HG02885 (cell line): ENCODE data around the gene TCEAL9.
"Not testable (repeated sequence)": the region's sequence is repeated elsewhere in the genome, so short reads cannot be mapped to it uniquely, and the experiment has no call there.

Experiments used
- ATAC-seq: cut with Tn5 transposase; IDR thresholded peaks from one replicate; pipeline ENCODE4 v1.9.1; 2021; ENCODE audit warnings: mild to moderate bottlenecking; ENCODE audit not compliant: unreplicated experiment, poor library complexity

Gene TCEAL9

DNA sequence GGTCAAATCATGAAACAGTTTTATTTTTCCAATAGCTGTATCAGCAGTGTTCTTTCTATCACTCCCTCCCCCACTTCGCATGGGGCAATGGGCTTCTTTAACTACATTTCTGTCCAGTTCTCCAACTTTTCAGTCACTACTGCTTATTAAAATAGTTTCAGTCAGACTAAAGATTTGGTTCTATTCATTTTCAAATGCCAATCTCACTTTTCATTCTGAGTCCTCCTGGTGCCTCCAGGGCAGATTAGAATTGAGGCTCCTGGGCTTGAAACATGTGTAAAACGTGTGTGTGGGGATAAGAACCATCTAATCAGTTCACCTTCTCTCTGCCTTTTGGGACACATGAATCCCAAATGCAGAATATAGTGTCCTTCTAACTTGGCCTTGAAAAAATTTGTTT, 16.6 kb downstream of the TCEAL9 start:
- ATAC-seq, result no peak

DNA sequence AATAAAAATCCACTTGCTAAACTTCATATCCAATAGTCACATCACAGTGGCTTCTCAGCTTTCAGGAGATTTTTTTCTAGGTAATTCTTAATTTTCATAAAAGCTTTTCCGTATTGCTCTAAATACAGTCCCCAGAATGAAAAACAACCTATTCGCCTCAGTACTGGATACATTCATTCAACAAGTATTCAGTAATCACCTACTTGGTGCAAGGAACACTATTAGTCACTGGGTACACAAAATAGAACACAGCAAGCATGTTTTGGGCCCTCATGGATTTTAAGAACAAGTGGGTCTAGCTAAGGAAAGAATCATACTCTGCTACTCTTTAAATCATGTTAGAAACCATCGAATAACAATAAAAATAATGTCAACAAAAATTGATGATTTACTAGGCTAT, 17.3 kb downstream of the TCEAL9 start:
- ATAC-seq, result no peak

DNA sequence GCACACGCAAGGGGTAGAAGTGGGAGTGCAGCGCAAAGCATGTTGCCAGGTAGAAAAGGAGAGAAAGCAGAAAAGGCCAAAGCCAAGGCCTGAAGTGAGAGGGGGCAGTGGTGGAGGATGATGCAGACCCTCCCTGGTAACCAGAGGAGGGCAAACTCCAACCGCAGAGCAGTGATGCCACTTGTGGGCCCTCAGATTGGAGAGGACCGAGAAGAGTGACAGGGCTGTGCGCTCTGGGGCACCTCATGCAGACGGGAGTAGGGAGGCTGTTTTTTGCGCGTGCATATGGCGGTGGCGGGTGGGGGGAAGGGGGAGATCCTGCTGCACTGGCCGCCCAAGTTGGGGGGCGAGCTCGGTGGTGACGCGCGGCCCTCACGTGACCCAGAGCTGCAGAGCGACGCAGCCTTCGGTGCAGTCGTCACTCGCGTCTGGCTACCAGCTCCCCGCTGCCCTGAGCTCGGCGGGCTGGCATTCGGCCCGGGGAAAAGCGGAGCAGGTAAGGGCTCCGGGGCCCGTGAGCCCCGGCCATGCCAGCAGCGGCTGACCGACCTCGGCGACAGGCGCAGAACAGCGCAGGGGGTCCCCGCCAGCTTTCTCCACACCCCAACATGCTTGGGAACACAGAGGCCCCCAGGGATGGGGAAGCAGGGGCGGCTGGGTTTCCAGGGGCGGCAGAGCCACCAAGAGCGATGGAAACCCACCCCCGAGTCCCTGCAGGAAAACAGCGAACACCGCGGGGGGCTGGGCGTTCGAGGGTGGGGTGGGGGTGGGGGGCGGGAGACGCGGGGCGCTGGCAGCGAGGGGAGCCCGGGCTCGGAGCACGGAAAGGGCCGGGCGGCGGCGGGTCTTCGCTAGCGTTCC, 20.0 kb downstream of the TCEAL9 start, which contains the start of gene BEX3:
TSS of gene BEX3 (plus strand) at position 421 of the 861 bp plus-strand sequence. CDS start 984 bp downstream, outside the sequence.
- peak; percentile 78 for ATAC-seq

DNA sequence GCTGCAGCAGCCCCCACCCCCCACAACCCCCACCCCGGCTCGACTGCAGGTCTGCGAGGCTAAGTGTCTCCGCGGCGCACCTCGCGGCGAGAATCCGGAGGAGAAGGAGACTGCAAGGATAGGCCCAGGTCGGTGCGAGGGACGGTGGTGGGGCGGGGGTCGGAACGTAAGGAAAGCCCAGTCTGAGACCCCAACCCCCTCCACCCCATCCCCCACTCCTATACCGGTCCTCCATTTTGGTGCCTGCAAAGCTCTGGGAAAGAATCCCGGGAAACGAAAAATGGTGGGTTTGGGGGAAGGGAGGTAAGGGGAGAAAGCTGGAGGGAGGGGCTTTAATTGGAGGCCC, 20.6 kb downstream of the TCEAL9 start:
- ATAC-seq, result no peak

DNA sequence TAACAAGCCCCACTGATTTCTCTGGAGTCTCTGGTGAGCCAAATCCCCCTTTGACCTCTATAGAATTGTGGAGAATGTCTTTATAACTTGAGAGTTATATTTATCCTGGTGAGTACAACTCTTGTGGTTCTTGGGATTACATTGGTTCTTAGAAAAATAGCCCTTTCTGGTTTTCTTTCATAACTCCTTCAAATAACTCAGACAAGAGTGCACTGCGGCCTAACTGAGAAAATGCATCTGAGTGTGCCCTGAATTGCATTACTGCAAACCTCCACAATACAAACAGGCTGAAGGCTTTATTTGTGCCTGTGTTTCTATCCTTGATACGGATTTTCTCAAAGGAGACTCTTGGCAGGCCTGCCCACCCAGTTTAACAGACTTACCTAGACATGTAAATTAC, 22.7 kb downstream of the TCEAL9 start:
- ATAC-seq, result no peak

DNA sequence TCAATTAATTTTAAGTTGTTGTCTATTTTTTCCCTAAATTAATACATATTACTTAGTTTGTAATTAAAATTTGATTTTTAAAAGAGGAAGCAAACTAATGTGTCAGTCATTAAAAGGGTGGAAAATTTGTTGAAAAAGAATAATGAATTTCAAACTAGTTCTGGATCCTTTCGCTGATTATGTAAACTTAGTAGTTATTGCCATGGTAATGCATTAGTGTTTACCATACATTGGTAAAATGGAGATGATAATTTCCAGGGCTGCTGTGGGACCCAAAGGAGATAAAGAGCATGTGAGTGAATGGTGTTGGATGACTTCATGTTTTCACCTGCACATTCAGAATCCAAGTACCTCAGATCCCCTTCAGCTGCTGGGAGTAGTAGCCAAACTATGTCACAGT, 26.6 kb downstream of the TCEAL9 start:
- no peak for ATAC-seq

DNA sequence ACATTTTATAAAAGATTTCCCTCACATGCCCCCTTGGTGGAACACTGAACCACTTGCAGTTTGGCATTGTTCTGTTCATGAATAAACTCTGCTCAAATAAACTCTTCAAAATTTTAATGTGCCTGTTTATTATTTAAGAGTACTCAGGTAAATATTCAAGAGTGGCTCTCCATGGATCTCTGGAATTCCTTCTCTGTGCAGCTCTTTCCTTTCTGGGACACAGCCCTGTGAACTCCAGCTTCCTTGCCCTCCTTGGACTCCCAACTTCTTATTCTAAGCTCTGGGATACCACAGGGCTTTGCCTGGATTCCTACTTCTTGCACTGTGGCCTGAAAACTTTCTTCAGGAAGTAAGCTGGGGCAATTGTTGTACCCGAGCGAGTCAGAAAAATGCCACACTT, 28.4 kb downstream of the TCEAL9 start:
- ATAC-seq, result no peak

DNA sequence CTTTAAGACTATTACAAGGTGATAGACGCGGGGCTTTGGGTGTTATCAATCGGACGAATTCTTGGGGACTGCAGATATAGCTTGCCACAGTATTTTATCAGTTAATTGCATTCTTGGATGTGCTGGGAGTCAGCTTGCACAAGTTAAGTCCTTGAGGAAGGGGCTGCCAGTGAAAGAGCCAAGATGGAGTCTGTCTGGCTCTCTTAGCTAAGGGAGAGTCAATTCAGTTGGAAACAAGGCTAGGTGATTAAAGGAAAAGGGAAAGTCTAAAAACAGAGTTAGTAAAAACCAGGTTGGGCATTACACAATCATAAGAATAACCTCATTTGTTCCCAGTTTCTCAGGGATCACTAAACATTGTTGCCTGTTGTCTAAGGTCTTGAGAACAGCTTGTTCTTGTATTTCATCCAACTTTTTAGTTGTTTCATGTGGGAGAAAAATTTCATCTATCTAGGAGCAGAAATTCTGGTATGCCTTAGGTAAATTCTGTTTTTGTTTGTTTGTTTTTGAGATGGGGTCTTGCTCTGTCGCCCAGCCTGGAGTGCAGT, 29.1 kb downstream of the TCEAL9 start:
- not testable (repeated sequence) for ATAC-seq

DNA sequence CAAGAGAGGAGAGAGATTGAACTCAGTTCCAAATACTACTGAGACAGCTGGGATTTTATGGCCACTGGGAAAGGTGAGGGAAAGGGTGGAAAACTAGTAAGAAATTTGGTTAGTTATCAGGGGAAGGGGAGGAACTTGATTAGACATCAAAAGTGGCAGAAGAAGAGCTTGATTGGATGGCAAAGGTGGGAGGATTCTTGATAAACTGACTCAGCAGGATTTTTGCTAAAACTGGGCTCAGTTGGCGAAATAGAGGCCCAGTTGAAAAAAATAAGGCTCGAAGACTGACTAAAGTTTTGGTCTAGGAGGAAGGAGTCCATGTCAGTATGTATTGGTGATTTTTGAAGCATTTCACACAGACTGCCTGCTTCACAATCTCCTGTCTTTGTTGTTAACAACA, 30.0 kb downstream of the TCEAL9 start:
- no peak for ATAC-seq

DNA sequence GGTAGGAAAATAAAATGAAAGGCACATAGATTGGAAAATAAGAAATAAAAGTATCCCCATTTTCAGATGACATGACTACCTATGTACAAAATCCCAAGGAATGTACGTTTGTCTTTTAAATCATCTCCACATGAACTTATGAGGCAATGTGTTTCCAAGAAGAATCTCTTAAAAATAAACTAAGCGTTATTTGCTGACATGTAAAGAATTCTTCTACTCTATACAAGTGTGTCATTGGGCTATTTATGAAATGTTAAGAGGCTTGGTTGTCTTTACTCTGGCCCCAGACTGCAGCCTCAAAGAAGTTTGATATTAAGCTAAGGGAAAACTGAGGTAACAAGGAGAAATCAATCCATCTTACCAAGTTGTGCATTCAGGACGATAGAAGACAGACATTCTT, 37.2 kb downstream of the TCEAL9 start:
- ATAC-seq, result no peak

DNA sequence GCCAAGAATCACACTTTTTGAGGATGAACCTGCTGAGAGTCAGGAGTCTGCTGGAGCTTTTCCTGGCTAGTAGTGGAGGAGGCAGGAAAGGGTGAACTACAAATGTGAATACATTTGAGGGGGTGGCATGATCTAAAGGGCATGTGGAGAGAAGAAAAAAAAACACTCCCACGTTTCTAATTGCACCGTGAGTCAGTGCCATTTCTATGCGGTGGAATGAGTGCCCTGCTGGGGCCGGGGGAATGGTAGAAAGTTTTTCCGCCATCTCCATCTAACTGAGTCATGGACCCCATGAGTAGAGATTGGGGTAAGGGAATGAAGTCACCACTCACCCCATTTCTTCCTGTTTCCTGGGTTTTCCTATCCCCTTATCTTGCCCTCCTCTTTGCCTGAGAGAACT, 39.9 kb downstream of the TCEAL9 start:
- ATAC-seq, result no peak

DNA sequence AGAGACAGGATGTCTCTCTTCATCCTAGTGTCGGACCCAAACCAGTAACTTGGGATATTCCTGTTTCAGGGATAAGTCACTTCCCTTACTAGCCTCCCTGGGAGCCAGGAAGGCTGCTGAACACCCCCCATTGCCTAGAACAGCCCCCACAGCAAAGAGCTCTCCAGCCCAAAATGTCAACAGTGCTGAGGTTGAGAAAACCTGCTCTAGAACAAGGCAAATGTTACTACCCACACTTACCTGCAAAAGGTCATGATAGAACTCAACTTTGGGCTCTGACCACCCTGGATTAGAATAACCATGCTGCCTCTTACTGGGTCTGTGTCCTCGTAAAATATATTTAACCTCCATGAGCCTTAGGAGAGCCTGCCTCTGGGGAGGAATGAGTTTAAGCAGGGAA, 40.4 kb downstream of the TCEAL9 start:
- ATAC-seq, result no peak

DNA sequence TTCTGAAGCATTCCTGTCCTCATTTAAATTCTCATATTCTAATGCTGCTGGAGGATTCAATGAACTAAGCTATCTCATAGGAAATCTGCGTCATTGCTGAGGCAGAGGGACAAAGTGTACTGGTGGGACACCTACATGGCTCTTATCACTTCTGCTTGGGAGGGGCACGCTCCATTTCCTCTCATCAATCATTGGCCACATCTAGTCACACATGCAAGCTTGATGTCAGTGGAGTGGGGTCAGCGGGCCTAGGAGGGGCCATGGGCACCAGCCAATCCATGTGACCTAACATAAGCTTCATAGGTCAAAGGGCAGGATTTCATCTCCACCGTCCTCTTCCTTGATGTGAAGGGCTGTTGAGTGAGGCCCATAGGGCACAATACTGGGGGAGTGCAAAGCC, 41.4 kb downstream of the TCEAL9 start:
- no peak for ATAC-seq

DNA sequence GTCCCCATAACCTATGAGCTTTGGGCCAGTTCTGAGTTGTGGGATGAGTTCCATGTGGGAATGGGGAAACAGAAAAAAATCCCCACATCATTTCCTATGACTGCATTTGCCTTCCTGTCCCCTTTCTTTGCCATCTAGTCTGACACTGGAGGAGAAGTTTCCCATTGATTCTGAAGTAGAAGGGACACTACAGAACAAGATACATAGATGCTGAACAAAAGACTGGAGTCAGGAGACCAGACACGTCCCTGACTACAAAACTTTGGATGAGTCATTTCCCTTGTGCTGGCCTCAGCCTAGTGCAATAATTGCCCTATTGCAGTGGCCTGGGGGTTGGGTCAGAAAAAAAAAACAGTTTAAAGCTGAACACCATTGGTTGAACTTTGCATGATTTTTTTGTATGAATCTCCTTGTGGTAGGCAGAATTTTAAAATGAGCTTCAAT, 42.1 kb downstream of the TCEAL9 start:
- ATAC-seq, result no peak

DNA sequence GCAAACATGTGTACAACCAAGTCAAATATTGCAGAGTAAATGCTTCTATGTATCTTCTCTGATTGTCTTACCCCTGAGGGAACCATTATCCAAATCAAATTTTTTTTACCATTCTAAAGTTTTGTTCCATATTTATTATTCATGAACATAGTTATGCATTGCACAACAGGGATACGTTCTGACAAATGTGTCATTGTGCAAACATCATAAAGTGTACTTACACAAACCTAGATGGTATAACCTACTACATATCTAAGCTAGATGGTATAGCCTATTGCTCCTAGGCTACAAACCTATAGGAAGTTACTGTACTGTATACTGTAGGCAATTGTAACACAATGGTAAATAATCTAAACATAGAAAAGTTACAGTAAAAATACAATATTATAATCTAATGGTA, 43.4 kb downstream of the TCEAL9 start:
- no peak for ATAC-seq

DNA sequence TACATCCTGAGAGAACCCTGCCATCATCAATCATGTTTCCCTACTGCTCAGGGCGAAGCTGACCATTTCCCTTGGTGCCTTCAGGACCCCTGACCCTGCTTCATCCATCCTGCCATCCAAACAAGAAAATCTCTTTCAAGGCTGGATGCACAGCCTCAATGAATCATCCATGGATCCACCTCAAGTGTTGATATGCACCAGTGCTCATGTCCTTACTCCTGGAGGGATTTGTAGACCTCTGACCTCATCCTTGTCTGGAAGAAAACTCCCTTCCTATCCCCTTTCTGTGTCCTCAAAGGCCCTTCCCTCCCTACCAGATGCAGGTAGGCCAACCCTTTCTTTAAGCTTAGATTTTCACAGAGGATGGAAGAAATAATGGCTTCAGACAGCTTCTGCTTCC, 44.6 kb downstream of the TCEAL9 start:
- ATAC-seq, result no peak

DNA sequence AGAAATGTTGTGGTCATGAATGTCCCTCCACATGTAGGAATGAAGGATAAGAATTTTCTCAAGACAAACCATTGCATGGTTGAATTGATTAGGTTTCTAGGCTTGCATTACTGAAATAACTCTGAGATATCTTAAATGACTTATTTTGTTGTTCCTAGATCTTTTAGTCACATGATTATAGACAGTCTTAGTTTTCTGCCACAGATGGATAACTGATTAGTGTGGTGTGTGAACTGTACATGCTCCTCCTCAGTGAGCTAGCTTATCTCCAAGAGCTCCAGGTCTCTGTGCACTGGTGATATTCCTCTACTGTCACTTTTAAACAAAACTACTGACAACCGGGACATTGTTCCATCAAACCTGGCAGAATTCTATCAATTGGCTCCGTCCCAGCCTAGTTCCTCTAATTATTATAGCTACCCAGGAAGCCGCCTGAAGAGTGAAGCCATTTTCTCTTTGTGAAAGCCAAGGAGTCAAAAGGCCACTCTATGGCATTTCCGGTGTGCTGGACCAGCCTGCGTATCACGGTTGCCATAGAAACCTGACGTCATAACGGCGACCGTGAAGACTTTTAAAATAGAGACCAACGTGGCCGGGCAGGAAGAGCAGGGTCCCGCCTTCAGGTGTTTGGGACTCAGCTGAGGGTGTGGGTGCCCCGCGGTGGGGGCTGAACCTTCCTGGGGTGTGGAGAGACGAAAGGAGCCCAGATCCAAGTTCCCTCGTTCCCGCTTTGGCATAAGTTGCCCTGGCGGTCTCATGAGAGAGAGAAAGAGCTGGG, 48.1 kb downstream of the TCEAL9 start:
- peak; percentile 98 for ATAC-seq

DNA sequence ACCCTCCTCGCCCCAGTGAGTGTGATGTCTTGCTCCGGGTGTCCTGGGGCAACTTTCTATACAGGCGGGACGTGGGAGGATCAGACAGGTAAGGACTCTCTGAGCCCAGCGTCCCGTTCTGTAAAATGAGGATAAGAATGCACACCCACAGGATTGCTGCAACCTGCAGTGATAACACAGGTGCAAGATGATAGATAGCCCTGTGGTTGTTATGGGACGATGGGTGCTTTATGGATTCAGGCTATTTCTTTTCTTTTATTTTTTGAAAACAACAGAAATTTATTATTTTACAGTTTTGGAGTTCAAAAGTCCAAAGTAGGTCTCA, 48.7 kb downstream of the TCEAL9 start:
- ATAC-seq, result no peak

DNA sequence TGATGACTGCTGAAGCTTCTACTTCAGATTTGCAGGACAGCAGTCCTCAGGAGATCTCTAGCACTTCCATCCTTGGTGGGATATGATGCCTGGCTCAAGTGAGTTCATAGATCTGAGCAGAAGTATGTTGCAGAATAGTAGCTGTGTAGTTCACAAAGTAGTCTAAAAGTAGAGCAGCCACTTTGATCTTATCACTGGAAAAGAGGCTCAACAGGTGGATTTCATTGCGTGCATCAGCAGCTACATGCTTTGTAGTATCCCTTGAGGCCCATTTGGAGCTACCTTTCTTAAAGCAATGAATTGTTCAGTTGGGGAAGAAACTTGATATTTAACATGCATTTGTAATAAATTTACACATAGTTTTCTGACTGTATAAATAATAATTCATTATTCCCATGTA, 50.0 kb downstream of the TCEAL9 start:
- no peak for ATAC-seq

DNA sequence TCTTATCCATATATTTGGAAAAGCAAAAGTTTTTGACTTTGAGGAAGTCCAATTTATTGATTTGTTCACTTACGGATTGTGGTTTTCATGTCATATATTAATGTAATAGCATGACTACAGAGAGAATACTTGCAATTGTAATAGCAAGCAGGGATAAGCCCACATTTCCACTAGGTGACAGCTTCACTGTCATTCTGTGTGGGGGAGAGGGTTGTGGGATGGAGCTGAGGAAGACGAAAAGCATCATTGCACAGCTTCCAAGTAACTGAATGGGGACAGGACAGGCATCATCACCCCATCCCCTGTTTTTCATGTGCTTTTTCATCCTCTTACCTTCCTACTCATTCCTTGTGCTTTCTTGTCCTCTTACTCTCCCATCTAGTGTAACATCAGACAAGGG, 51.5 kb downstream of the TCEAL9 start:
- no peak for ATAC-seq
